ENCODE results near the gene ELL2.

ELL2 gene

DNA sequence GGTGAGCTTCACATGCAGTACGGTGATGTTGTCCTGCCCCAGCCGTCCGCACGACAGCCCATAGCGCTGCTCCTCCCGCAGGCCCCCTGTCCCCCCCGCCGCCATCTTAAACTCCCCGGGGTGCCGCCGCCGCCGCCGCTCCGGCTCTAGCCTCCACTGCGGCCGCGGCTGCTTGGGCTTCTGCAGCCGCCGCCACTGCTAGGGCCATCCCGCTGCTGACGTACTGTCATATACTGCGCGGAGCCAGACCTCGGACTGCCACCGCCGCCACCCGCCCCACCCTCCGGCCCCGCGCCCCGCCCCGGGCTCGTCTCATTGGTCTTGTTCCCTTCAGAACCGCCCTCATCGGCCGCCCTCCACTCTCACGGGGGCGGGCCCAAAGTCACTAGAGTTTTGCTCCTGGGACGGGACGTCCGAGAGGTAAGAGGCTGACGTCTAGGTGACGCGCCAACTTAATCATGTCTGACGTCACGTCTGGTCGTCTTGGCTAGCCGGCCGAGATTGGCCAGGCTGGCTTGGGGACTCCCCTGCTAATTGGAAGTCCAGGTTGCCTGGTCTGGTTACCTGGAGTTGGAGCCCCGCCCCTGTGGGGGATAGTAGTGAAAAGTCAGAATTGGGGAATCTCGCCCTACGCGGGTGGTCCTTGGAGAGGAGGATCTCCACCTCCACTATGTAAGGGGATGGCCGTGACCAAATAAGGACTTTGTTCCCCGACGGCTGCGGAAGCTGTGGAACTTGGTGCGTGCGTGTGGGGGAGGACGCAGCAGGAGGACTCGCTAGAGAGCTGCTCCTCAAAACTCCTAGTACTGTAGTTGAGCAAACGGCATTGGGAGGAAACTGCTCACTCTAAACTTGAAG lies at the start of gene ELL2:
TSS of gene ELL2 (minus strand) at position 235 of the 858 bp plus-strand sequence. CDS start at position 105, 130 bp downstream.
- DNase-seq: peak; percentile 69

DNA sequence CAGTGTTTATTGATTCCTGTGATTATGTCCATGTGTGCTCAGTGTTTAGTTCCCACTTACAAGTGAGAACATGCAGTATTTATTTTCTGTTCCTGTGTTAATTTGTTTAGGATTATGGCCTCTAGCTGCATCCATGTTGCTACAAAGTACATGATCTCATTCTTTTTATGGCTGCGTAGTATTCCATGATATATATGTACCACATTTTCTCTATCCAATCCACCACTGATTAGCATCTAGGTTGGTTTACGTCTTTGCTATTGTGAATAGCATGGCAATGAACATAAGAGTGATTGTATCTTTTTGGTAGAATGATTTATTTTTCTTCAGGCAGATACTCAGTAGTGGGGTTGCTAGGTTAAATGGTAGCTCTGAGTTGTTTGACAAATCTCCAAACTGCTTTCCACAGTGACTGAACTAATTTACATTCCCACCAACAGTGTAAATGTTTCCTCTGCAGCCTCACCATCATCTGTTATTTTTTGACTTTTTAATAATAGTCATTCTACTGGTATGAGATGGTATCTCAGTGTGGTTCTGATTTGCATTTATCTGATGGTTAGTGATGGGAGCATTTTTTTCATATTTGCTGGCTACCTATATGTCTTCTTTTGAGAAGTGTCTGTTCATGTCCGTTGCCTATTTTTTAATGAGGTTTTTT lies 47.5 kb upstream of the ELL2 start:
- no peak for DNase-seq

- DNase-seq: no peak
These were observed 46.8 kb upstream of the ELL2 start for GRCh38 chr5:96008487-96008886.

GRCh38 chr5:96007051-96007450 lies 45.4 kb upstream of the ELL2 start:
- DNase-seq: no peak

DNA sequence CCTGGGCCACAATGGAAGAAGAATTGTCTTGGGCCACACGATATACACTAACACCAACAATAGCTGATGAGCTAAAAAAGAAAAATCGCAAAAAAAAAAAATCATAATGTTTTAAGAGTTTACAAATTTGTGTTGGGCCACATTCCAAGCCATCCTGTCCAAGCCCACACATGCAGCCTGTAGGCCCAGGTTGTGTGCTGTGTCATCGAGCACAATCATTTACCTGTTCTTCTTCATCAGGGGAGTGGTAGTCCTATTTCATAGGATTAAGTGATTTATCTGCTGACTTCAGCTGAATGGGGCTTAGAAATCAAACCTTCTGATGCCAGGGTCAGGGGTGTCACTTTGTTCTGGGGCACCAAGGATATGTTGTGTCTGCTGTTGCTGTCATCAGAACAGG lies 44.6 kb upstream of the ELL2 start:
- no peak for DNase-seq

DNA sequence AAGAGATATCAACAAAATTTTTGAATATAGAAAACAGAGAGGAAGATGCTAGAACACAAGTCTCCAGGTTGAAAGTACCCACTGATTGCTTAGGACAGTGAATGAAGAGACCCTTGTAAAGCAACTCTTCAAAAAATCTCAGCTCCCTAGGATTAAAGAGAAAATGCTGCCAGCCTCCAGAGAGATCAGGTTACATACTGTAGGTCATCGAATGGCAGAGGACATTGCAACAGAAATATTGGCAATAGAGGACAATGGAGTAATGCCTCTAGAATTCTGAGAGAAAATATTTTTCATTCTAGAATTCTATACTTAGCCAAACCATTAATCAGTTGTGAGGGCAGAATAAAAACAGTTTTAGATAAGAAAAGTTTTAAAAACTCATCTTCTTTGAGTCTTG lies 43.1 kb upstream of the ELL2 start:
- no peak for DNase-seq

DNA sequence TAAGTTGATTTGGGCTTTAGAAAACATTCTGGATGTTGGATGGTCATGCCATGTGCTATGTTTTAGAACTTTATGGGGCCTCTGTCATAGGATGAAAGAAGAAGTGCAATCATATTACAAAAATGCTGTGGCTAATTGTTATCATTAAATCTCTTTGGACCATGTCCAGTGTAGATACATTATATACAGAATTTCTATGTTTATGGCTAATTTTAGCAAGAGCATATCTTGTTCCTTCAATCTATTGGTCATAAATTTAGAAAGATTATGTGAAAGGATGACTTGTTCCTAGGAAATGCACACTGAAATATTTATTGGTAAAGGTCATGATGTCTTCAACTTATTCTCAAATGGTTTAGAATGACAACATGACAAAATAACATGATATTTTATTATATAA lies 42.4 kb upstream of the ELL2 start:
- no peak for DNase-seq

GRCh38 chr5:96001262-96001661 lies 39.6 kb upstream of the ELL2 start:
- no peak for DNase-seq

DNA sequence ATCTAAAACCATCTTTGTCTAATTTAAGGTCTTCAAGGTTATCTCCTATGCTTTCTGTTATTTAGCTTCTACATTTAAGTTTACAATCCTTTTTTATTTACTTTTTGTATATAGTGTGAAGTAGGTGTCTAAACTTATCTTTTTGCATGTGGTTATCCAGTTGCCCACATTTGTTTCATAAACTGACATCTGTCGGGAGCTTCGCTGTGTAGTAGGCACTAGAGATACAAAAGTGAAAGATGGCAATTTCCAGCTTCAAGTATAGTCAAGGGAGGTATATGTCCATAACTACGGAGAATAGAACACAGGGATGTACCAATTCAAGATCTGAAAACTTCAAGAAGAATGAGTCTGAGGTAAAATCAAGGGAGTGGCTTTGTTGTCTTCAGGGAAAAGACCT lies 38.7 kb upstream of the ELL2 start:
- no peak for DNase-seq

GRCh38 chr5:95996904-95997723 lies 35.5 kb upstream of the ELL2 start:
- DNase-seq: no peak

- no peak for DNase-seq
These were observed 34.4 kb upstream of the ELL2 start for GRCh38 chr5:95995962-95996489.

DNA sequence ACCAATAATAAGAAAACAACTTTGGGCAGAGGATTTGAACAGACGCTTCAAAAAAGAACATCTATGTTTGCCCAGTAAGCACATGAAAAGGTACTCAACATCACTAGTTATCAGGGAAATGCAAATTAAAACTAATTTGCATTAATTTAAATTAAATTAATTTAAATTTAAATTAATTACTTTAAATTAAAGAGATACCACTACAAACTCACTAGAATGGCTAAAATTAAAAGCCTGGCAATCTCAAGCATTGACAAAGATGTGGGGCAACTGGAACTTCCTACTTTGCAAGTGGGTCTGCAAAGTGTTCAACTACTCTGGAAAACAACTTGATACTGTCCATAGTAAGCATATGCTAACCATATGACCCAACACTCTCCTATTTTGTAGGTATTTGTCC lies 32.1 kb upstream of the ELL2 start:
- no peak for DNase-seq

DNA sequence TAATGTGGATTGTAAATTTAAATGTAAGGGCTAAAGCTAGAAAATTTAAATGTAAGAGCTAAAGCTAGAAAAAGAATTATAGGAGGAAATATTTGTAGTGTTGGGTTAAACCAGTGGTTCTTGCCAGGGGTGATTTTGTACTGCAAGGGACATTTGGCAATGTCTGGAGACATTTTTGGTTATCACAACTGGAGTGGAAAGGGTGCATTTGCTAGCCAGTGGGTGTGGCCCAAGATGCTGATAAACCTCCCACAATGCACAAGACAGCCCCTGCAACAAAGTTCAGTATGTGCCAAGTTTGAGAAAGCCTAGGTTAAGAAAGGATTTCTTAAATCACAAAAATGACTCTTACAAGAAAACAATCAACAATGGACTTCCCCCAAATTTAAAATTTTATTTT lies 31.6 kb upstream of the ELL2 start:
- no peak for DNase-seq

GRCh38 chr5:95989283-95990048 lies 27.8 kb upstream of the ELL2 start:
- no peak for DNase-seq

DNA sequence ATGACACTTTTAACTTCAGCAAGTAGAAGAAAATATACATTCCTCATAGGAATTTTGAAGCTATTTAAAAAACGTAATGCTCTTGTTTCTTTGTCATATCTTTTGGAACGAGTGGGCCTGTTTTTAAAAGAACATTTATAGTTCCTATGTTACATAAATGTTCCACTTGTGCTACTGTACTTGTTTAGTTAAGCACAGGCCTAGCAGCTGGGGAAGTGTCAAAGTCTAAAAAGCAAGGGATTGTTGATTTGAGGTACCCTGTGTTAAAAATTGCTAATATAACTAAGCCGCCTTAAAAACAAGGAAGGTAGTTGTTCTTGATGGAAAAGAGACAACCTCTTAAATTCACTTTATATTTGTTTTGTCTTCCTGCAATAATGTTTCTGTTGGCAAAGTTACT lies 27.2 kb upstream of the ELL2 start:
- no peak for DNase-seq

DNA sequence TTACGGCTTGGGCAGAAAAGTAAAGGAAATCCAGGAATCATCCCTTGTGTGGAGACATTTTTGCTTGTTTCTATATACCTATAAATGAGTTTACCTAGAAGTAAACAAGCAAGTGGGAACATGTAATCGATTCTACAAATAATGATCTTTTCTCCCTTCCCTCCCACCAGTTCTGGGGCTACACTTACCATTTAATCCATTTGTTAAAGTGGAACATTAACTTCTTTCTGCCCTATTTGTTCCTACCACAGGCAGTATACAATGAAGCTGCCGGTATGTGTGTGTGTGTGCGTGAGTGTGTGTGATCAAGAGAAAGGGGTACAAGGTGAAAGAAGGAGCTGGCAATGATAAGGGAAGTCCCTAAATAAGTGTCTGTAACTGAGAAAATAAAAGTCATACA lies 26.4 kb upstream of the ELL2 start:
- DNase-seq: no peak

DNA sequence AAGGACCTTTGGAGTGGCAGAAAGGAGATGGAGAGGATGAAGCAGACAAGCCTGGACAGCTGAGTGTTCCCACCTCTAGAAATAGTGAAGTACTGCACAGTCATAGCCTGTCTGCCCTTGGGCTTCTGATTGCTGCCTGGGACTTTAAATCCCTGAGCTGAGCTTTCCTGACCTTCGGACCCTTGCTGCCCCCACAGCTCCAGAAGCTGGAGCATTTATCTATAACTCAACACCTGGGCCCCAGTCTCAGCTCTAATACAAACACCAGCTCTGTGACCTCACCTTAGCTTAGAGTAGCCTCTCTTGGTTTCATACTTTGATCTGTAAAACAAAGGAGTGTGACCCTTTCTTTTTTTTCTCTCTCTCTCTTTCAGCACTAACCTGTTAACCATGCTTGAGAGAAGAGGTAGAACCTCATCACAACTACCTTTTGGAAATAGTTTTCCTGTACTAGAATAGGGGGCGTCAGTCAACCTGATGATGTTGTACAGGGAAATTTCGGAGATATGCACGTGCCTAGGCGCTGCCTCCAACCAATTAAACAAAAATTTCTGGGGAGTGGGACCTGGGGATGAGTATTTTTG lies 25.4 kb upstream of the ELL2 start:
- DNase-seq: no peak

DNA sequence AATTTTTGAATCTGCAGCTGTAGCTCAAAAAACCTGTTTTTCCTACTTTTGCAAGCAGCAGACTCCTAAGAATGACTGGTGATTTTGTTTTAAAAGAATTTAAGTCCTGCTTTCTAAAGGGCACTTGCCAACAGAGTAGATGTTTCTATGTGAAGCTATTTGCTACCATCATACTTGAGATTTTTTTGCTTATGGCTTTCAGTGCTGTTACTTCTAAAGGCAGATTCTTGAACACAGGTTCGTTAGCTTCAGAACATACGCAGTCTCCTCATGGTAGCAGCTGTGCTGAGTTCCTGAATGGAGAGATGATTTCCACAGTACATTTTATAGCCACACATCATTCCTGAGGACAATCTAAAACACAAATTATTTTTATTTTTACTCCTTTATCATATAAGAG lies 24.4 kb upstream of the ELL2 start:
- no peak for DNase-seq

DNA sequence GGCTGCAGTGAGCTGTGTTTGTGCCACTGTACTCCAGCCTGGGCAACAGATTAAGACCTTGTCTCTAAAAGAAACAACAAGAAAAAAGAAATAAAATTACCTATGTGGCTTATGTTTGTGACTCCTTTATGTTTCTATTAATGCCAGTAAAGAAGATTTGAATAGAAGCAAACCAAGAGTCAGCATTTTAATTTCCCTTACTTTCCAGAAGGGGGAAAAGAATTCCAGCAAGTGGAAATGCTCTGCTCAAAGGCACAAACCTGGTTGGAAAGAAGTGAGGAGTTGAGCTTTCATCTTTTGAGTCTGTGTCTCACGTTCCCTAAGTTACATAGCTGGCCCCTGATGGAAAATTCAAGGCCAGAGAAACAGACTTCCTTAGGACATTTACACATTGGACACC lies 23.6 kb upstream of the ELL2 start:
- no peak for DNase-seq

DNA sequence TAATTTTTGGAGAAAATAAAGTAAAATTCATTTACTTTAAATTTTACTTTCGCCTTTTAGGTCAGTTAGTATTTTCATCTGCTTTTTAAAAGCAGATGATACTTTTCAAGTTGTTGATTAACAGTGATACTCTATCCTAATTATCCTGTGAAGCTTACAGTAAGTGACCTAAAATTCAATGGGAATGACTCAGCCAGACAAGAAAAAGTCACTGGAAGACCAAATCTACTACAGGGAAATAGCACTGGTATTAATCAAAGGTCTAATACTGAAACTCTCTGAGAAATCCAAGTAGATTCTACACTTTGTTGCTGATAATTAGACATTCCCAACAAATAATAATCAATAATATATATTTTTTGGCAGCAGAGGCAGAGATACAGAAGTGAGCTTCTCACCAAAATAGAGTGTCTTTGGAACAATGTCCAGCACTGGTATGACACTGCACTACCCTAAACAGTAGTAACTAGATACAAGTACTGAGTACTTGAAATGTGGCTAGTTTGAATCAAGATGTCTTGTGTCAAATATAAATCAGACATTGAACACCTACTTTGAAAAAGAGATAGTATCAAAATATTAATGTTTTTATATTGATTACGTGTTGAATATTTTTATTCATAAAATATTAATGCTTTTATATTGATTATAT lies 22.8 kb upstream of the ELL2 start:
- DNase-seq: no peak

DNA sequence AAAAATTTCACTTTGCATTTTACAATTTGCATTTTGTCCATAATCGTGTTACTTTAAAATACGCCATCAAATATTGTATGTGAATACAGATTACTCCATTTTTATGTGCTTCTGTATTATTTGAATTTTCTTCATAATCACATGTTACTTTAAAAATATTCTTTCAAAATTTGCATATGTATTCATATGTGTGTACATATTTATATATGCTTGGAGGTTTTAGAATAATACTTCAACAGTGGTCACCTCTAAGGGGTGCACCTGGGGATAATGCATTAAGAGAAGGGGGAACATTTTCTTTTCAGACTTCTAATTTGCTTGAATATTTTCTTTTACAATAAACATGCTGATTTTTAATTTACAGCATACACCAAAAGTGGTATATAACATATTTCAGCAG lies 21.9 kb upstream of the ELL2 start:
- DNase-seq: no peak

DNA sequence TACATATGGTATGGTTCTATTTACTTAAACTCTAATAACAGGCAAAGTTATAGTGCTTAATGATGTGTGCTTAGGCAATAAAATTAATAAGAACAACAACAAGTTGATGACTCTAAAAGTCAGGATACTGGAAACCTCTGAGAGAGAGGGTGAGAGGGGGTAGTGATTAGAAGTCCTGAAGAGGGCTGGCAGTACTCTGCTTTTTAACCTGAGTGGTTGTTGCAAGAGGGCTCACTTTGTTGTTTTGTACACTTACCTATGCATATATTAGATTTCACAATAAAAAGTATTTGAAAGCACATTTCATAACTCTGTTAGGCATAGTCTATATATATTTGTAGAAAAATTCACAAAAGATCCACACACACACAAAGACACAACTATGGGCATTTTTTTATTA lies 21.4 kb upstream of the ELL2 start:
- no peak for DNase-seq
